Astrocyte of the cerebellum (primary cell): ENCODE results near the gene LMOD1.
"Not testable (repeated sequence)": the region's sequence is repeated elsewhere in the genome, so short reads cannot be mapped to it uniquely, and the experiment has no call there.

ENCODE experiments used
- DNase-seq: peaks from one replicate; pipeline ENCODE4 v3.0.0-alpha.2; 2011; ENCODE audit warnings: low read depth
- H3K4me3 ChIP-seq: 2 replicates; pipeline ENCODE4 v1.5.1; 2011; ENCODE audit warnings: mild to moderate bottlenecking, low read depth, low read length, moderate library complexity
- CTCF ChIP-seq: IDR thresholded peaks from 2 replicates; pipeline ENCODE4 v1.5.1; 2012; ENCODE audit warnings: low read length, low read depth, moderate library complexity, mild to moderate bottlenecking; ENCODE audit errors: missing control alignments
- in situ Hi-C: cut with HindIII; loops from 2 replicates; pipeline ENCODE4 v1.10.0; 2017; ENCODE audit warnings: low sequenced_read_pairs

The LMOD1 gene

GRCh38 chr1:201859424-201859823, 86.9 kb downstream of the LMOD1 start:
- in situ Hi-C loops, result no loop called here
- DNase-seq, result no peak
- no peak overlapping the region for H3K4me3 ChIP-seq
- TF ChIP-seq CTCF, result no peak

DNA sequence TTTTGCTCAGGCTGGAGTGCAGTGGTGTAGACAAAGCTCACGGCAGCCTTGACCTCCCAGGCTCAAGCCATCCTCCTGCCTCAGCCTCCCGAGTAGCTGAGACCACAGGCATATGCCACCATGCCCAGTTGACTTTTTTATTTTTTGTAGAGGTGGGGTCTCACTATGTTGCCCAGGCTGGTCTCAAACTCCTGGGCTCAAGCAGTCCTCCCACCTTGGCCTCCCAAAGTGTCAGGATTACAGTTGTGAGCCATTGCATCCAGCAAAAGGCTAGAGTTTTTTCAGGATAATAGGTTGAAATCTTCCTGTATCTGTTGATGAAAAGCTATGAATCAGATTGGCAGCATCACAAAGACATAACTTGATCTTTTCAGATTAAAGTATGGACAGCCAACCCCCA, 89.6 kb downstream of the LMOD1 start:
- DNase-seq, in situ Hi-C loops, H3K4me3 ChIP-seq: not testable (repeated sequence)

DNA sequence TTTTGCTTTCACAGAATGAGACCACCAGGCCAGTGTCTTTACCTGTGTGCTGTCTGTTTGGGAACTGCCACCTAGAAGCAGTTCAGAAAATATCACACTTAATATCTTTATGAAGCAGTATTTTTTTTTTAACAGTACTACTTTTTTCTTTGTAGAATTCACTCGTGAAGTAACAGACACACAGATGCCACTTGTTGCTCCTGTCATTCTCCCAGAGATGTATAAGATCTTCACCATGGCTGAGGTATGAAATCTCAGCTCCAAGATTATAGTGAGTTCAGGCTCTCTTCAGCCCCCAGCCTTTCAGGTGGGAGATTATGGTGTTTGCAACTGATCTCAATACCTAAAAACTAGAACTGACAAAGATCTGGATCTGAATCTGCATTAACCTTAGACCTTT, 94.4 kb downstream of the LMOD1 start:
- no peak overlapping the region for H3K4me3 ChIP-seq
- no peak for TF ChIP-seq CTCF
- in situ Hi-C loops, result no loop called here
- DNase-seq, result no peak

DNA sequence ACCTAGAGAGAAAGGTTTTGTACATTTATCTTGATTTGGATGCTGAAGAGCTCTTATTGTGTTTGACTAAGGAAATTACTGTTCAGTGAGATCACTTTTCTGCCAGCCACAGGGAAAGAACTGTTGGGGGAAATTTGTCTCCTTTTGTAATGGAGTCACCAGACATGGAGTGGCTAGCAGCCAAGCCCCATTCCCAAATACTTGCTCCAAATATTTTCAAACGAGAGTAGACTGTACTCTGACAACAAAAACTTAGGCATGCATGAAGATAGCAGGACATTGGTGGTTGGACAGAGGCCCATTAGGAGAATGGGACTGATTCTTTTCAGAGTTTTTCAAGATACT, 96.3 kb downstream of the LMOD1 start:
- H3K4me3 ChIP-seq, result no peak overlapping the region
- no peak for TF ChIP-seq CTCF
- in situ Hi-C loops, result no loop called here
- peak; percentile 94 for DNase-seq

GRCh38 chr1:201849372-201850052, 96.8 kb downstream of the LMOD1 start:
- in situ Hi-C loops, result no loop called here
- no peak for DNase-seq
- H3K4me3 ChIP-seq, result no peak overlapping the region
- TF ChIP-seq CTCF, result no peak

- DNase-seq, result no peak
- in situ Hi-C loops, result no loop called here
- H3K4me3 ChIP-seq, result no peak overlapping the region
- no peak for TF ChIP-seq CTCF
These were observed 98.1 kb downstream of the LMOD1 start for GRCh38 chr1:201848230-201848629.

GRCh38 chr1:201847150-201847549, 99.2 kb downstream of the LMOD1 start:
- no peak for DNase-seq
- TF ChIP-seq CTCF, result no peak
- in situ Hi-C loops, result no loop called here
- H3K4me3 ChIP-seq, result no peak overlapping the region
